A673 (cell line): ENCODE data around the gene ZNF831. TPM values are rescaled to one million over a fixed set of nuclear protein-coding genes. Genes with fewer than 3 reads are reported as not detected.

ENCODE experiments used
- BruUV-seq: library from RNA; stranded (reverse); fragments of 400-500 nt; replicated peaks from 2 replicates; lab custom pipeline; 2021; lab: Mats Ljungman, UMichigan
- CTCF ChIA-PET: fragments of 300-600 bp; sonication (Branson Sonifier 250); formaldehyde crosslinking; loops from one replicate; lab custom pipeline; 2022; ENCODE audit warnings: antibody characterized with exemption; lab: Charles Lee
- POLR2A ChIA-PET: fragments of 300-600 bp; sonication (Branson Sonifier 250); formaldehyde crosslinking; loops from one replicate; lab custom pipeline; 2022; ENCODE audit warnings: antibody characterized with exemption; ENCODE audit not compliant: low non-redundant PET; lab: Charles Lee
- DNase-seq: peaks from one replicate; pipeline ENCODE4 v3.0.0-alpha.2; 2015; ENCODE audit warnings: low spot score
- H3K27ac ChIP-seq: fragments of 200-600 bp; sonication (generic); 2 replicates; pipeline ENCODE4 v1.5.1; 2016; ENCODE audit warnings: mixed run types, low read depth, mild to moderate bottlenecking, mixed read lengths, antibody characterized with exemption, low read length; ENCODE audit not compliant: poor library complexity, severe bottlenecking
- H3K27me3 ChIP-seq: fragments of 200-600 bp; sonication (generic); replicated peaks from 2 replicates; pipeline ENCODE4 v1.6.1; 2017; ENCODE audit warnings: mixed run types, low read depth, mild to moderate bottlenecking, mixed read lengths, antibody characterized with exemption, low read length; ENCODE audit not compliant: insufficient read depth, poor library complexity
- H3K36me3 ChIP-seq: fragments of 200-600 bp; sonication (generic); 2 replicates; pipeline ENCODE4 v1.6.1; 2016; ENCODE audit warnings: mixed run types, mild to moderate bottlenecking, mixed read lengths, antibody characterized with exemption, low read length; ENCODE audit not compliant: insufficient read depth, poor library complexity, severe bottlenecking
- H3K4me1 ChIP-seq: fragments of 200-600 bp; sonication (generic); 2 replicates; pipeline ENCODE4 v1.6.1; 2017; ENCODE audit warnings: mixed run types, mild to moderate bottlenecking, mixed read lengths, antibody characterized with exemption, low read length; ENCODE audit not compliant: insufficient read depth, poor library complexity, severe bottlenecking
- H3K4me3 ChIP-seq: fragments of 200-600 bp; sonication (generic); 2 replicates; pipeline ENCODE4 v1.5.1; 2016; ENCODE audit warnings: low read depth, mixed run types, mild to moderate bottlenecking, mixed read lengths, low read length; ENCODE audit not compliant: poor library complexity, severe bottlenecking
- H3K9me3 ChIP-seq: fragments of 200-600 bp; sonication (generic); 2 replicates; pipeline ENCODE4 v1.6.1; 2016; ENCODE audit warnings: mixed run types, low read depth, mild to moderate bottlenecking, mixed read lengths, antibody characterized with exemption, low read length; ENCODE audit not compliant: poor library complexity, severe bottlenecking
- CTCF ChIP-seq: fragments of 300-800, 200-600 bp; sonication (generic); conservative IDR thresholded peaks from 2 replicates; pipeline ENCODE4 v1.5.1; 2017; ENCODE audit warnings: low read depth, mild to moderate bottlenecking, antibody characterized with exemption, low read length, moderate library complexity, mixed read lengths
- EZH2 ChIP-seq: fragments of 200-600 bp; sonication (generic); IDR thresholded peaks from 2 replicates; pipeline ENCODE4 v1.6.1; 2017; ENCODE audit warnings: borderline replicate concordance, low read depth, mild to moderate bottlenecking, mixed read lengths, antibody characterized with exemption, low read length; ENCODE audit not compliant: poor library complexity, severe bottlenecking
- intact Hi-C: fragments of 100-400 bp; cut with micrococcal nuclease; formaldehyde crosslinking; loops from one replicate; pipeline ENCODE4 v1.10.0; 2022; ENCODE audit not compliant: unreplicated experiment
- total RNA-seq: library from RNA; stranded (reverse); gene quantifications from 2 replicates; pipeline ENCODE4 v1.2.3, GENCODE V29; 2021

ZNF831 gene
- total RNA-seq, 1 experiment from 2014 or later, result not detected

GRCh38 chr20:59143326-59143725 is 20.3 kb upstream of the ZNF831 start:
- no TSS peak for BruUV-seq
- POLR2A ChIA-PET, result no interaction called here
- Histone ChIP-seq H3K4me3 (no peak overlapping the region), H3K9me3 (no peaks in the 10 kb centered on the region), H3K36me3 (no peaks in the 10 kb centered on the region), H3K4me1 (no peaks in the 10 kb centered on the region), H3K27ac (no peak overlapping the region), H3K27me3 (peaks cover 3% of the 10 kb centered on the region)
- no peak for TF ChIP-seq EZH2
- no peak for TF ChIP-seq CTCF
- intact Hi-C loops, result no loop called here
- CTCF ChIA-PET, result no interaction called here
- no peak for DNase-seq

GRCh38 chr20:59144179-59144830 is 19.3 kb upstream of the ZNF831 start:
- Histone ChIP-seq H3K36me3 (no peaks in the 10 kb centered on the region), H3K27ac (no peak overlapping the region), H3K4me3 (no peak overlapping the region), H3K9me3 (no peaks in the 10 kb centered on the region), H3K27me3 (peaks cover 3% of the 10 kb centered on the region), H3K4me1 (no peaks in the 10 kb centered on the region)
- no peak for DNase-seq
- BruUV-seq, result no TSS peak
- POLR2A ChIA-PET, result no interaction called here
- CTCF ChIA-PET, result no interaction called here
- intact Hi-C loops, result no loop called here
- TF ChIP-seq EZH2 (no peak), CTCF (no peak)

- ChIA-PET CTCF (no interaction called here), POLR2A (no interaction called here)
- no peak for DNase-seq
These were observed 18.8 kb upstream of the ZNF831 start for GRCh38 chr20:59144831-59145196.

More at GRCh38 chr20:59144831-59145196, 18.8 kb upstream of the ZNF831 start:
- Histone ChIP-seq H3K4me1 (no peaks in the 10 kb centered on the region), H3K36me3 (no peaks in the 10 kb centered on the region), H3K4me3 (no peak overlapping the region), H3K27me3 (peaks cover 3% of the 10 kb centered on the region), H3K9me3 (no peaks in the 10 kb centered on the region), H3K27ac (no peak overlapping the region)
- TF ChIP-seq CTCF, result no peak
- TF ChIP-seq EZH2, result no peak
- BruUV-seq, result no TSS peak
- intact Hi-C loops, result no loop called here
